Measurements from ENCODE around the gene OR4N5. TPM values are rescaled to one million over a fixed set of nuclear protein-coding genes. Genes with fewer than 3 reads are reported as not detected.
"Not testable (repeated sequence)": the region's sequence is repeated elsewhere in the genome, so short reads cannot be mapped to it uniquely, and the experiment has no call there.

OR4N5 gene, protein sequence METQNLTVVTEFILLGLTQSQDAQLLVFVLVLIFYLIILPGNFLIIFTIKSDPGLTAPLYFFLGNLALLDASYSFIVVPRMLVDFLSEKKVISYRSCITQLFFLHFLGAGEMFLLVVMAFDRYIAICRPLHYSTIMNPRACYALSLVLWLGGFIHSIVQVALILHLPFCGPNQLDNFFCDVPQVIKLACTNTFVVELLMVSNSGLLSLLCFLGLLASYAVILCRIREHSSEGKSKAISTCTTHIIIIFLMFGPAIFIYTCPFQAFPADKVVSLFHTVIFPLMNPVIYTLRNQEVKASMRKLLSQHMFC
- not detected for polyA plus RNA-seq (ENCODE audit: insufficient read depth in 1 of 5, insufficient read length in 5 of 5, low replicate concordance in 1 of 5)
- long read RNA-seq, donor 1: 0 reads
- long read RNA-seq, donor 2: 0 reads
- long read RNA-seq, donor 3: 0 reads
- long read RNA-seq, donor 4: 0 reads
- long read RNA-seq, donor 5: 0 reads
- long read RNA-seq, donor 6: 0 reads
- long read RNA-seq, donor 7: 0 reads
- long read RNA-seq, donor 8: 0 reads

DNA sequence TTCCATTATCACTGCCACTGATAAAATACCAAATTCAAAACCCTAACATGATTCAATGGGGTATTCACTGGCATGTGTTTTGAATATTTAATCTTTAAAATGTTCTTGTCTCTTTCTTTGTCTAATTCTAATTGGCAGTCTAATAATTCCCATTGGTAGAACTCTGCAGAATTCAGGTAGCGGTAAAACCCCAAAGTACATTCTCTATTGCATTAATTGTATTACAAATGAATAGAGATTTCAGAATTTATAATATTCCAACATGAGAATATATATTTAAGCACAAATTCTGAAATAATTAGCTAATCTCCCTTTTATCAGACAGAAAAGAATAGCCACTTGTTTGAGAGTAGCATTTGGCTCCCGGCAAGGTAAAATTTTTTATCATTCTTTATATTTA is at the start of gene OR4N5:
OR4N5 (plus strand) TSS at position 301 of the 400 bp plus-strand sequence. CDS start 4,916 bp downstream, outside the sequence.
- DNase-seq: no peak

DNA sequence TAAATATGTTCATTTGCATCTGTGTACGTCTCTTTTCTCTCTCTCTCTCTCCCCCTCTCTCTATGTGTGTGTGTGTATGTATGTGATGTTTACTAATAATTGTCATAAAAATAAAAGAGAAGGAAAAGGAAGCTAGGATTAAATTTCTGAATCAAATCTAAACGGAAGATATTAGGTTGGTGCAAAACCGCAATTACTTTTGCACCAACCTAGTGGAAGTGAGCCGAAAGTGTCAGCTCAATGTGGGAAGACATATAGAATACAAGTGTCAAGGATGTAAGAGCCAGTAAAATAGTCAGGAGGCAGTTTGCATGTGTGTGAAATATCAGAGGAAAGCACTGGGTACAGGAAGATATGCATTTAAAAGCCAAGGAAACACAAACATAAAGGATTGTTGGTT is 46.6 kb upstream of the OR4N5 start:
- no peak for DNase-seq

DNA sequence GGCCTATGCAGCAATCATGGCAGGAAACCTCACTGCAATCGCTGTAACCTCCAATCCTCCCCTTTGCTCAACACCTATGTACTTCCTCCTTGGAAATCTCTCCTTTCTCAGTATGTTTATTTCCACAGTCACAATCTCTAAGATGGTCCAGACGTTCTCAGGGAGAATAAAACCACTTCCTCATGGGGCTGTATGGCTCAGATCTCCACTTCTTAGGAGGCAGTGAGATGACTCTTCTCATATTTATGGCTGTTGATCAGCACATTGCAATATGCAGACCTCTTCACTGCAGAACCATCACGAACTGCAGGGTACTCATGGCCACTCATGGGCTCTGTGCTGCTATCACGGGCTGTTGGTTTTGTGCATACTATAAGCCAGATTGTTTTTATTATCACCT is 45.2 kb upstream of the OR4N5 start:
- no peak for DNase-seq

DNA sequence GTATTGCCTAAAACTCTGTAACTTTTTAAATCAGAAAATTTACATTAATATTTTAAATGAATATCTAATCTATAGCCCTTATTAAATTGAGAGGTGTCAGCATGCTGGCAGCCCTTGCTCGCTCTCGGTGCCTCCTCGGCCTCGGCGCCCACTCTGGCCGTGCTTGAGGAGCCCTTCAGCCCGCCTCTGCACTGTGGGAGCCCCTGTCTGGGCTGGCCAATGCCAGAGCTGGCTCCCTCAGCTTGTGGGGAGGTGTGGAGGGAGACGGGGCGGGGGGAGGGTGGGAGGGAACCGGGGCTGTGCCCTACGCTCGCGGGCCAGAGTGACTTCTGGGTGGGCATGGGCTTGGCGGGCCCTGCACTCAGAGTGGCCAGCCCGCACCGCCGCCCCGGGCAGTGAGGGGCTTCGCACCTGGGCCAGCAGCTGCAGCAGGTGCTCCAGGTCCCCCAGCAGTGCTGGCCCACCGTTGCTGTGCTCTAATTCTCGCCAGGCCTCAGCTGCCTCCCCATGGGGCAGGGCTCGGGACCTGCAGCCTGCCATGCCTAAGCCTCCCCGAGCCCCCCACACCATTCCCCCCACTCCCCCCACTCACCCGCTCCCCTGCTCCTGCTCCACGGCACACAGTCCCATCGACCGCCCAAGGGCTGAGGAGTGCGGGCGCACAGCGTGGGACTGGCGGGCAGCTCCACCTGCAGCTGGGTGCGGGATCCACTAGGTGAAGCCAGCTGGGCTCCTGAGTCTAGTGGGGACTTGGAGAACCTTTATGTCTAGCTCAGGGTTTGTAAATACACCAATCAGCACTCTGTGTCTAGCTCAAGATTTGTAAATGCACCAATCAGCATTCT is 39.5 kb upstream of the OR4N5 start:
- DNase-seq: not testable (repeated sequence)

DNA sequence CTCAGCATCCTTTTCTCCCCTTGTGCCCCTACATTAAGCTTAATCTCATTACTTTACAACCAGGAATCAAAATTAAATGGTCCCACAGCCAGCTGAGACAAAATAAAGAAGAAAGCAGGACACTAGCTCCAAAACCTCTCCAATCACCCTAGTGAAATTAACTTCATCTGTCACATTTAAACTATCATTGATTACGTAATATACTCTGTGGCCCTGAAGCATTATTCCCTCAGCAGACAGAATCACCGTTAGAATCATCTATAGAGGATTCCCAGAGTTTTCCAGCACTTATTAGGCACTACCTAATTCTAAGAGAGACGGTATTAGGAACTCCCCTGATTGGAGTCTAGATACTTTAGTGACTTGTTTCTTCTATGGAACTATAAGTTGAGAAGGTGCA is 28.2 kb upstream of the OR4N5 start, which contains the start of gene OR4K17:
OR4K17 (plus strand) TSS at position 302 of the 400 bp plus-strand sequence. CDS start 6,761 bp downstream, outside the sequence.
- no peak for DNase-seq

DNA sequence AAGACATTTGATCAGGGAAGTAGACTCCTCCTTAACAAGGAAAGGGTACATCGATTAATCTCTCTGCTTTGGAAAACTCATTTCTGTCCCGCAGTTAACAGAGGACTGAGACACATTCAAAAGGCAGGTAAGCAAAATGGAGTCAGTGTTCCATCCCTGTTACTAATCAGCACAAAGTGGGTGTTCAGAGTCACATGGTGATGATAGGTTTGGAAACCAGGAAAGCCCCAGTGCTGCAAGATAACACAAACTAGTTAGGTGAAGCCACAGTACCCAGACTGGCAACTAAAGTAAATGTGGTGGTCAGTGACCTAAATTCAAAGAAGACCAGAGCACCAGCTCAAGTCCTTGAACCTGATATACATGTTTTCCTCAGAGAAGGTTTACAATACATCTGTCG is 26.3 kb upstream of the OR4N5 start:
- no peak for DNase-seq

DNA sequence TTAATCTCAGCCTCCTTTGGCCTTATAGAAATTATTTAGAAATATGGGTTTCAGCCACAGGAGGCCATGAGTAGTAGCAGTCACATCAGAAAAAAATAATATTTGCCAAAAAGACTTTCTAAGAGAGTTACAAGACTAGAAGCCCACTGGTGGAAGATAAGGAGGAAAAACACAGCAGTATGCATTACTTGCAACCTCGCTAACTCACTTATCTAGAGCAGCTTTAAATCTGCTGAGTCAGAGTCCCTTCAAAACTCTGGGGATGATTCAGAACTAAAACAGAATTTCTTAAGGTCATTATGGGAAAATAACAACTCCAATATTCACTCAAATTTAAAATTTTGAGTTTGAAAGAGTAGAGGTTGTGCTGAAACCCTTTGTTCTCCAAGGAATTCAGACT is 21.9 kb upstream of the OR4N5 start:
- no peak for DNase-seq

DNA sequence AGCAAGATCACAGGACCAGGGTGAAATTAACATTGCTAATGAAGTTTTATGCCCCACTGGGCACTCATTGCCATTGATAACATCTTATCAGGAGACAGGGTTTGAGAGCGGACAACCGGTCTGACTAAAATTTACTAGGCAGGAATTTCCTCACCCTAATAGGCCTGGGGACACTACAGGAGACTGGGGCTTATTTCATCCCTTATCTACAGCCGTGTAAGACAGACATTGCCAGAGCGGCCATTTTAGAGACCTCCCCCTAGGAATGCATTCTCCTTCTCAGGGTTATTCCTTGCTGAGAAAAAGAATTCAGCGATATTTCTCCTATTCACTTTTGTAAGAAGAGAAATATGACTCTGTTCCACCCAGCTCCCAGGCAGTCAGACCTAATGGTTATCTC is 19.8 kb upstream of the OR4N5 start:
- DNase-seq: no peak

DNA sequence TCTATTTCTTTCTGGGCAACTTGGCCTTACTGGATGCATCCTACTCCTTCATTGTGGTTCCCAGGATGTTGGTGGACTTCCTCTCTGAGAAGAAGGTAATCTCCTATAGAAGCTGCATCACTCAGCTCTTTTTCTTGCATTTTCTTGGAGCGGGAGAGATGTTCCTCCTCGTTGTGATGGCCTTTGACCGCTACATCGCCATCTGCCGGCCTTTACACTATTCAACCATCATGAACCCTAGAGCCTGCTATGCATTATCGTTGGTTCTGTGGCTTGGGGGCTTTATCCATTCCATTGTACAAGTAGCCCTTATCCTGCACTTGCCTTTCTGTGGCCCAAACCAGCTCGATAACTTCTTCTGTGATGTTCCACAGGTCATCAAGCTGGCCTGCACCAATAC is 5.3 kb downstream of the OR4N5 start:
- DNase-seq: no peak

DNA sequence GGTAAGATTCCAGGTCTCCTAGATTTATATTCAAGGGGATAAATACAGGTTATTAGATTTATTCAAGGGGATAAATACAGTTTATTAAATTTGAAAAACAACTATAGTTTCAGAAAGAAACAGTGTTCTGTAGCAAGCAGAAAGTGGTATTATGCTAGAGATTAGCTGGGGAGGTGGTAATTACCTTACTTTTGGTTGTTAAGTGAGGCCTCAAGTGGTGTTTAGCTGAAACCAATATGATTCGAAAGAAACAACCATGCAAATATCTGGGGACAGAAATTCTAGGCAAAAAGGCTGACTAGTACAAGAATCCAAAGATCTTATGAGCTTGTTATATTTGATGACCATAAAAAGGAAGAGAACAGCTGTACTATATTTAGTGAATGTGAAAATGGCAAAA is 6.2 kb downstream of the OR4N5 start:
- DNase-seq: no peak

DNA sequence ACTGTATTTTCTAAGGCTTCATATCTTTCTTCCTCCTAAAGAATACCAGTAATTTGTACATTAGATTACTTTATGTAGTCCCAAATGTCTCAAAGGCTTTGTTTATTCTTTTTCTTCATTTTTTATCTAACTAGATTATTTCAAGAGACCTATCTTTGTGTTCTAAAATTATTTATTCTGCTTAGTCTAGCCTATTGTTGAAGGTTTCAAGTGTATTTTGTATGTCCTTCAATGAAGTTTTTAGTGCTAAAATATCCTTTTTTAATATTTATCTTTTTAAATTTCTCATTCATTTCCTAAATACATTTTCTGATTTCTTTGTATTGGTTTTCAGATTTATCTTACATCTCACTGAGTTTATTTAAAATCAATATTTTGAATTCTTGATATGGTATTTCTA is 25.8 kb downstream of the OR4N5 start:
- DNase-seq: no peak

DNA sequence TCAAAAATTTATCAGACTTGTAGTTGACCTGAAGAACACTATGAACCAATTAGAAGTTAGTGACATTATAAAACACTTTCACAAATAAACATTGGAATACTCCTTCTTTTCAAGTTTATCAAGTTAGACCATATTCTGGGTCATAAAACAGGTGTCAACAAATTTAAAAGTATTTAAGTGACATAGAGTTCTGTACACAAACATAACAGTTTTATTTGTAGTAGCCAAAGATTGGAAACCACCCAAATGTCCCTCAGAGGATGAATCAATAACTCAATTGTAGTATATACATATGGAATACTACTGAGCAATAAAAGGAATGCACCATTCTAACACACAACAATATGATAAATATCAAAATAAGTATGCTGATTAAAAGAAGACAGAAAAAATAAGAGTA is 28.5 kb downstream of the OR4N5 start:
- no peak for DNase-seq

DNA sequence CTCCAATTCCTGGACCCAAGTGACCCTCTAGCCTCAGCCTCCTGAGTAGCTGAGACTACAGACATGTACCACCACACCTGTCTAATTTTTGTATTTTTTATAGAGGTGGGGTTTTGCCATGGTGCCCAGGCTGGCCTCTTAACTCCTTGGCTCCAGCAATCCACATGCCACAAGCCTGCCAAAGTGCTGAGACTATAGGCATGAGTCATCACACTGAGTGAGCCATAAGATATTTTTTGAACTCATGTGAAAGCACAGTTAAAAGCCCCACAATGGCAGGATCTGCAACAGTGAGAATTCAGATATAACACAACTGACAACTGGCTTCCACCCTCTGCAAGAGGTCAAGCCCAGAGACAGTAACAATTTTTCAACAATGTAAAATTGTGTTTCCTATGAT is 31.2 kb downstream of the OR4N5 start:
- not testable (repeated sequence) for DNase-seq

DNA sequence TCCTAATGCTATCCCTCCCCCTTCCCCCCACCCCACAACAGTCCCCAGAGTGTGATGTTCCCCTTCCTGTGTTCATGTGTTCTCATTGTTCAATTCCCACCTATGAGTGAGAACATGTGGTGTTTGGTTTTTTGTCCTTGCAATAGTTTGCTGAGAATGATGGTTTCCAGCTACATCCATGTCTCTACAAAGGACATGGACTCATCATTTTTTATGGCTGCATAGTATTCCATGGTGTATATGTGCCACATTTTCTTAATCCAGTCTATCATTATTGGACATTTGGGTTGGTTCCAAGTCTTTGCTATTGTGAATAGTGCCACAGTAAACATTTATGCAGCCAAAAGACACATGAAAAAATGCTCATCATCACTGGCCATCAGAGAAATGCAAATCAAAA is 35.6 kb downstream of the OR4N5 start:
- DNase-seq: not testable (repeated sequence)

DNA sequence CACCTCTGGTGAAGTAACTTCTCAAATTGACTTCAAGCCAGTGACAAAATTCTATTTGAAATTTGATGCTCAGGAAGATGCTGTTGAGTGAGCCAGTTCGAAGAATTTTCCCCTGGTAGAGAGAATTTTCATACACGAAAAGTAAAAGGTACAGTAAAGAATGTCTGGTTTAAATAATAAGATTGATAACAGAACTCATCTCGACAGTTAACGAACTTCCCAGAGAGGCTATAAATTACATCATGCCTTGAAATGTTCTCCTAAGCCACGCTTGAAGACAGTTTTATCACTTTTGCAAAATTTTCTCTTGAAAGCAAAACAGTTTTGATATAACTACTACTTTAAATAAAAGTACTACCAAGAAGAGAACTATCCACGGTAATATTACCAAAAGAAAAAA is 37.7 kb downstream of the OR4N5 start:
- no peak for DNase-seq

DNA sequence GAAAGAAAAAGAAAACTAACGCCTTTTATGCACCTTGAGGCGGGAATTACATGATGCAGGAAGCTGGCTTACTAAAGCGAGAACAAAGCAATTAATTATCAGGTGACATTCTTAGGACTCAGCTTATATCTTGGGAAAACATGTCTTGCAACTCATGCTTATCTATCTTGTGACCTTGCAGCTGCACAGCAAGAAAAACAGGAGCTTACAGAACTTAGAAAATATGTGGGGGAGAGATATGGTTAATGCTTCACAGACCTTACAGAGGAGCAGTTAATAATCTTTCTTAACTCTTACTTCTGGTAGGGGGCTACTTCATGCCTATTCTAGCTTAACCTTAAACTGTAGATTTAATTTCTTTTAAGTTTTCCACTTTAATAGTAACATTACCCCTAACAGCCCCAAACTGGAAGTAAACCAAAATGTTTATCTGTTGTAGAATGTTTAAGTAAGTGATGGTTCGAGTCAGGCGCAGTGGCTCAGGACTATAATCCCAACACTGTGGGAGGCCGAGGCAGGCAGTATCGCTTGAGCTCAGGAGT is 38.9 kb downstream of the OR4N5 start:
- DNase-seq: no peak

DNA sequence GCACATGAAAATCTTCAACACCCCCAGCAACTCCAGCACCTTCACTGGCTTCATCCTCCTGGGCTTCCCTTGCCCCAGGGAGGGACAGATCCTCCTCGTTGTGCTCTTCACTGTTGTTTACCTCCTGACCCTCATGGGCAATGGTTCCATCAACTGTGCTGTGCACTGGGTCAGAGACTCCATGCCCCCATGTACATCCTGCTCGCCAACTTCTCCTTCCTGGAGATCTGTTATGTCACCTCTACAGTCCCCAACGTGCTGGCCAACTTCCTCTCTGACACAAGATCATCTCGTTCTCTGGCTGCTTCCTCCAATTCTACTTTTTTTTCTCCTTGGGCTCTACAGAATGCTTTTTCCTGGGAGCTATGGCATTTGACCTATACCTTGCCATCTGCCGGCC is 40.6 kb downstream of the OR4N5 start:
- DNase-seq: no peak

DNA sequence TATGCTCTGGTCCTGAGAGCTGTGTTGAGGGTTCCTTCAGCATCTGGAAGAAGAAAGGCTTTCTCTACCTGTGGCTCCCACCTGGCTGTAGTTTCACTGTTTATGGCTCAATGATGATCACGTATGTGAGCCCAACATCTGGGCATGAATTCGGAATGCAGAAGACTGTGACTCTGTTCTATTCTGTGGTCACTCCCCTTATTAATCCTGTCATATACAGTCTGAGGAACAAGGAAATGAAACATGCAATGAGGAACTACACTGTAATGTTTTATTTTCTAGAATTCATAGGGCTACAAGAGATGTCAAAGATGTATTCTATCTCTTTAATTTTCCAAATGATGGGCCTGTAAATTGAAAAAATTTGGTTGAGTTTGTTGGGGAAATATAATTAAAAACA is 41.3 kb downstream of the OR4N5 start:
- DNase-seq: no peak

DNA sequence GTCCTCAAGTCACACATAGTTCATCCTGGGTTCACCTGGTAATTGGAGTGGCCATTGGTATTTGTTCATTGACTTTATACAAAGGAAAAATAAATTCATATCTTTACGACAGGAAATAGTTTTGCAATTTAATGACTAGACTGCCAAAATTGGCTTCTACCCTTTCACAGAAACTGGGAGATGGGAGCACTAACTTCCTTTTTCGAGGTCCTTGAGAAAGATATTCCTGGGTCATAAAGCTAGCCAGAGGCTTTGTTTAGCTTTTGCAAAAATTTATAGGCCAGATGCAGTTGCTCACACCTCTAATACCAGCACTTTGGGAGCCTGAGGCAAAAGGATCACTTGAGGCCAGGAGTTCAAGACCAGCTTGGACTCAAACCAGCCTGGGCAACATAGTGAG is 41.9 kb downstream of the OR4N5 start:
- no peak for DNase-seq

DNA sequence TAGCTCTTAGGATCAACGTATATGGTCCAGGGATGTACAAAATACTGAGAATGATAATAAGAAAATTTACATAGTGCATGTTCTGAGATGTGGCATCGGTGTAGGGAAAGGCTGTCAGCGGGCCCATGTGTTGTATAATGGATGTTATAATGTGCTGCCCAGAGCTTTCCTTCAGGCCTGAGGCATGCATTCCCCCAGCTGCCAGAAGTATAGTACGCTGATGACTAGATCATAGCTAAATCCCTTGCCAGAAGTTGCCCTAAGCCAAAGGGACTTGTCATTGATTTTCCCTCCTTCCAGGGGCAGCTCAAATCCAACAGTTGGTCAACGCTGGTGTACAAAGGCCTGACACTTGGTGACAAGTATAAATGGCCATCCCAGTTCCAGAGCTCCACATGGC is 45.6 kb downstream of the OR4N5 start:
- no peak for DNase-seq

DNA sequence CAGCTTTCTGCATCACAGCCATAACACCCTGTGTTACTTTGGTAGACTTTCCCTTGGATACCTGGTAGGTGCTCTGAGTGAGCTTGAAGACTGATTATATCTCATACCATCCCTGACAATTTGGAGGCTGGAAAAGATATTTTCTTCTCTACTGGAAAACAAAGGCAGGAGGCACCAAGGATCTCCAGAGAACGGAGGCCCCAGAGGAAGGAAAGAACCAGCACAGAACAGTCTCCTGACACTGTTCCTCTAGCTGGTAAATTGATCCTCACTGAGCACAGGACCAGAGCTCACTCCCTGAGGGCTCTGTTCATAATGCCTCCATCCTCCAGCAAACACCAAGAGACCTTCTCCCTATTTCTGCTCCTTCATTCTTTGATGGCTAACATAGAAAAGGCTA is 52.0 kb downstream of the OR4N5 start, which contains the start of gene OR11G2:
OR11G2 (plus strand) TSS at position 301 of the 400 bp plus-strand sequence. CDS start 6,542 bp downstream, outside the sequence.
- no peak for DNase-seq

DNA sequence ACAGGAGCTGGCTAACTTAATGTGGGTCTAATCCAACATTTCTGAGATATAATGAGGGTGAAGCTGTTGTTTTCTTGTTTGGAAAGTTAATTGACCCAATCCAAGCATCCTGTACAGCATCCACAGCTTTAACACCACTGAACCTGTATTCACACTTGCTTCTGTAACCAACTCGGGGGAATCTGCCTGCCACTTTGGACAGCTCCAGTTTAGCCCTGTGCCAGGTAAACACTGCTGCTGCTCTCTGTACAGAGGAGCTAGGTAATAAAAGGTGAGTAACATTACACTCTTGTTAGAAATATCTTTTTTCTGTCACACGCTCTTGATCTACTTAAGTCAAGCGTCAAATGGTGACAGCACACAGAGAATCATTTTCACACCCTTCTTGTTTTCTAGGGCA is 52.8 kb downstream of the OR4N5 start:
- DNase-seq: no peak

All from right lung (tissue), 10 donors.